ENCODE data around the gene CPPED1. TPM values are rescaled to one million over a fixed set of nuclear protein-coding genes. Genes with fewer than 3 reads are reported as not detected.

CPPED1 gene
- polyA plus RNA-seq, 3 donors: 100 to 292 (median 259) TPM

GRCh38 chr16:12651765-12652512 is 151.7 kb downstream of the CPPED1 start:
- H3K4me3 Mint-ChIP-seq: no peak overlapping the region
- no peak for TF ChIP-seq CTCF (IDR thresholded peaks at IDR 0.05)
- Histone ChIP-seq H3K4me2 (replicated peaks; ENCODE audit: extremely low read depth, low read length, poor library complexity, severe bottlenecking) (no peak overlapping the region), H2AFZ (ENCODE audit: insufficient read depth, low read depth, low read length, poor library complexity, severe bottlenecking) (no peak overlapping the region), H3K4me1 (ENCODE audit: control insufficient read depth in 1 of 2, insufficient read depth in 2 of 2, low read length in 2 of 2) (no peaks in the 10 kb centered on the region), H3K4me3 (replicated peaks in 1 of 3; ENCODE audit: low read depth in 2 of 3, low read length in 3 of 3) (no peak overlapping the region), H3K79me2 (ENCODE audit: insufficient read depth, low read length) (no peaks in the 10 kb centered on the region), H3K27ac (ENCODE audit: low read depth in 1 of 2, low read length in 2 of 2) (no peak overlapping the region), H3K36me3 (replicated peaks in 1 of 2; ENCODE audit: control insufficient read depth in 1 of 2, insufficient read depth in 2 of 2, low read length in 2 of 2) (no peaks in the 10 kb centered on the region), H4K20me1 (ENCODE audit: insufficient read depth, low read length) (peaks cover 10% of the 10 kb centered on the region), H3K27me3 (ENCODE audit: control insufficient read depth in 2 of 2, insufficient read depth in 2 of 2, low read length in 2 of 2) (no peaks in the 10 kb centered on the region), H3K9ac (ENCODE audit: insufficient read depth, low read length, poor library complexity, severe bottlenecking) (no peak overlapping the region), H3K9me3 (replicated peaks in 1 of 2; ENCODE audit: control insufficient read depth in 1 of 2, insufficient read depth in 1 of 2, low read length in 2 of 2) (no peaks in the 10 kb centered on the region)
- no peak for DNase-seq
- no peaks in the 10 kb centered on the region for H3K36me3 Mint-ChIP-seq
- WGBS (ENCODE audit: insufficient coverage): no CpG with 5 or more reads among the region's 16 CpGs
- H3K9me3 Mint-ChIP-seq: peaks cover 0 to 8% (median 2%) of the 10 kb centered on the region in 7 donors
- H3K27me3 Mint-ChIP-seq (ENCODE audit: low read depth in 3 of 3): peaks cover 4 to 9% (median 5%) of the 10 kb centered on the region in 3 donors
- no peaks in the 10 kb centered on the region for H3K4me1 Mint-ChIP-seq
- intact Hi-C loops (cut with micrococcal nuclease): no loop called here
- no peak overlapping the region for H3K27ac Mint-ChIP-seq

GRCh38 chr16:12649356-12649755 is 154.3 kb downstream of the CPPED1 start:
- H3K27me3 ChIP-seq (ENCODE audit: control insufficient read depth in 2 of 2, insufficient read depth in 2 of 2, low read length in 2 of 2): no peaks in the 10 kb centered on the region
- intact Hi-C loops (cut with micrococcal nuclease): no loop called here
- no peaks in the 10 kb centered on the region for H4K20me1 ChIP-seq (ENCODE audit: insufficient read depth, low read length)
- H3K9ac ChIP-seq (ENCODE audit: insufficient read depth, low read length, poor library complexity, severe bottlenecking): no peak overlapping the region
- H3K79me2 ChIP-seq (ENCODE audit: insufficient read depth, low read length): no peaks in the 10 kb centered on the region
- Mint-ChIP-seq H3K27ac (no peak overlapping the region), H3K9me3 (peaks cover 0 to 8% (median 2%) of the 10 kb centered on the region in 7 donors), H3K4me1 (no peaks in the 10 kb centered on the region), H3K27me3 (ENCODE audit: low read depth in 3 of 3) (peaks cover 3 to 8% (median 4%) of the 10 kb centered on the region in 3 donors), H3K36me3 (no peaks in the 10 kb centered on the region), H3K4me3 (no peak overlapping the region)
- no peak overlapping the region for H3K27ac ChIP-seq (ENCODE audit: low read depth in 1 of 2, low read length in 2 of 2)
- H3K9me3 ChIP-seq (replicated peaks in 1 of 2; ENCODE audit: control insufficient read depth in 1 of 2, insufficient read depth in 1 of 2, low read length in 2 of 2): no peaks in the 10 kb centered on the region
- no peak overlapping the region for H3K4me2 ChIP-seq (replicated peaks; ENCODE audit: extremely low read depth, low read length, poor library complexity, severe bottlenecking)
- H3K36me3 ChIP-seq (replicated peaks in 1 of 2; ENCODE audit: control insufficient read depth in 1 of 2, insufficient read depth in 2 of 2, low read length in 2 of 2): no peaks in the 10 kb centered on the region
- no peaks in the 10 kb centered on the region for H3K4me1 ChIP-seq (ENCODE audit: control insufficient read depth in 1 of 2, insufficient read depth in 2 of 2, low read length in 2 of 2)
- no peak for TF ChIP-seq CTCF (IDR thresholded peaks at IDR 0.05)
- H3K4me3 ChIP-seq (replicated peaks in 1 of 3; ENCODE audit: low read depth in 2 of 3, low read length in 3 of 3): no peak overlapping the region
- DNase-seq: no peak
- no peak overlapping the region for H2AFZ ChIP-seq (ENCODE audit: insufficient read depth, low read depth, low read length, poor library complexity, severe bottlenecking)
- WGBS (ENCODE audit: insufficient coverage): 96% methylated on average over 2 of the region's 2 CpGs
